Keratinocyte (primary cell): ENCODE results near the gene SEMA3C. TPM values are rescaled to one million over a fixed set of nuclear protein-coding genes. Genes with fewer than 3 reads are reported as not detected.

Source experiments
- DNase-seq: peaks from one replicate; pipeline ENCODE4 v3.0.0-alpha.2; 2011; ENCODE audit warnings: low read depth, missing footprints, low spot score
- FAIRE-seq: peaks from 2 replicates; lab custom pipeline; 2011; peaks lifted over from hg19 to GRCh38; lab: Jason Lieb, UNC
- H2AFZ ChIP-seq: 2 replicates; pipeline ENCODE4 v1.6.0; 2012; ENCODE audit warnings: low read length, control low read depth, inconsistent platforms; ENCODE audit not compliant: control insufficient read depth
- H3K27ac ChIP-seq: 2 replicates; pipeline ENCODE4 v1.5.1; 2011; ENCODE audit warnings: low read length; ENCODE audit not compliant: control insufficient read depth, insufficient read depth
- H3K27me3 ChIP-seq: 3 replicates; pipeline ENCODE4 v1.6.0; 2011; ENCODE audit warnings: low read length; ENCODE audit not compliant: control insufficient read depth, insufficient read depth; ENCODE audit errors: extremely low read depth
- H3K36me3 ChIP-seq, 2 experiments: 2 replicates in 1 of 2; 3 replicates in 1 of 2; pipeline ENCODE4 v1.5.1; 2011; ENCODE audit warnings: low read length in 2 of 2, mild to moderate bottlenecking in 1 of 2; ENCODE audit not compliant: control insufficient read depth in 2 of 2, insufficient read depth in 2 of 2; ENCODE audit errors: extremely low read depth in 1 of 2
- H3K4me1 ChIP-seq: 3 replicates; pipeline ENCODE4 v1.5.1; 2011; ENCODE audit warnings: low read length; ENCODE audit not compliant: control insufficient read depth, insufficient read depth; ENCODE audit errors: extremely low read depth
- H3K4me2 ChIP-seq: 3 replicates; pipeline ENCODE4 v1.6.0; 2011; ENCODE audit warnings: low read depth, low read length; ENCODE audit not compliant: control insufficient read depth, insufficient read depth; ENCODE audit errors: extremely low read depth
- H3K4me3 ChIP-seq, 3 experiments: fragments of 200-600 bp in 1 of 3; sonication (generic) in 1 of 3; 2 replicates in 2 of 3; 3 replicates in 1 of 3; pipeline ENCODE4 v1.5.1; 2011 to 2016; ENCODE audit warnings: low read length in 3 of 3, mild to moderate bottlenecking in 3 of 3, control low read depth in 2 of 3, inconsistent platforms in 1 of 3, low read depth in 1 of 3, mixed read lengths in 1 of 3, mixed run types in 1 of 3, moderate library complexity in 1 of 3; ENCODE audit not compliant: control insufficient read depth in 2 of 3, insufficient read depth in 2 of 3; ENCODE audit errors: extremely low read depth in 1 of 3
- H3K79me2 ChIP-seq: 2 replicates; pipeline ENCODE4 v1.6.0; 2012; ENCODE audit warnings: low read length; ENCODE audit not compliant: control insufficient read depth, insufficient read depth
- H3K9ac ChIP-seq: 3 replicates; pipeline ENCODE4 v1.6.0; 2011; ENCODE audit warnings: low read length; ENCODE audit not compliant: control insufficient read depth, insufficient read depth; ENCODE audit errors: extremely low read depth
- H3K9me1 ChIP-seq: 3 replicates; pipeline ENCODE4 v1.6.0; 2011; ENCODE audit warnings: low read length; ENCODE audit not compliant: control insufficient read depth, insufficient read depth; ENCODE audit errors: extremely low read depth
- H3K9me3 ChIP-seq: 2 replicates; pipeline ENCODE4 v1.5.1; 2012; ENCODE audit warnings: low read depth, low read length; ENCODE audit not compliant: control insufficient read depth
- H4K20me1 ChIP-seq: 3 replicates; pipeline ENCODE4 v1.6.0; 2011; ENCODE audit warnings: low read length; ENCODE audit not compliant: control insufficient read depth, insufficient read depth; ENCODE audit errors: extremely low read depth
- CTCF ChIP-seq, 3 experiments: IDR thresholded peaks in 1 of 3; conservative IDR thresholded peaks in 1 of 3; optimal IDR thresholded peaks in 1 of 3; 2 replicates in 2 of 3; 3 replicates in 1 of 3; pipeline versions ENCODE3 to v1.5.1; 2011; ENCODE audit warnings: low read length in 3 of 3, mild to moderate bottlenecking in 3 of 3, moderate library complexity in 2 of 3, control low read depth in 1 of 3, inconsistent platforms in 1 of 3; ENCODE audit not compliant: insufficient read depth in 2 of 3; ENCODE audit errors: extremely low read depth in 1 of 3
- EZH2 ChIP-seq: IDR thresholded peaks from one replicate; pipeline ENCODE4 v1.6.1; 2012; ENCODE audit warnings: inconsistent platforms, mild to moderate bottlenecking, low read length, moderate library complexity
- dilution Hi-C: fragments of 300-500 bp; cut with MboI; formaldehyde crosslinking; loops from one replicate; pipeline ENCODE4 v1.7.0; 2020; ENCODE audit warnings: low sequenced_read_pairs; ENCODE audit not compliant: extremely low pct_ligation_motif_present
- polyA plus RNA-seq, 5 experiments: library from polyadenylated mRNA; depleted of rRNA in 3 of 5; stranded (reverse) in 3 of 5; stranded (forward) in 1 of 5; unstranded in 1 of 5; fragments of >200 nt; gene quantifications; 1 replicate in 1 of 5; 2 replicates in 3 of 5; 3 replicates in 1 of 5; pipeline versions ENCODE4 v1.2.1 to v1.2.3, GENCODE V29; 2011 to 2012; ENCODE audit warnings: missing spikeins in 2 of 5, low read depth in 1 of 5, low replicate concordance in 1 of 5

Gene SEMA3C
- polyA plus RNA-seq, 1 donor (not counting 4 experiments of a cell fraction or from before 2014, with no cell fraction given), result 142 TPM

GRCh38 chr7:80779456-80779855 lies 139.4 kb downstream of the SEMA3C start:
- Histone ChIP-seq H3K79me2 (no peaks in the 10 kb centered on the region), H3K9ac (no peak overlapping the region), H3K4me3 (no peak overlapping the region), H3K36me3 (peaks cover 0 to 3% of the 10 kb centered on the region in 2 experiments), H3K9me3 (no peaks in the 10 kb centered on the region), H3K4me1 (peaks cover 57% of the 10 kb centered on the region), H3K4me2 (no peak overlapping the region), H2AFZ (no peak overlapping the region), H3K27ac (no peak overlapping the region), H4K20me1 (no peaks in the 10 kb centered on the region), H3K9me1 (no peaks in the 10 kb centered on the region), H3K27me3 (no peaks in the 10 kb centered on the region)
- DNase-seq, result peak; percentile 25
- TF ChIP-seq CTCF (optimal IDR thresholded peaks at IDR 0.05 in 1 of 3, IDR thresholded peaks at IDR 0.05 in 1 of 3, conservative IDR thresholded peaks at IDR 0.05 in 1 of 3; ENCODE audit: extremely low read depth in 1 of 3, insufficient read depth in 2 of 3, low read length in 3 of 3) (no peak), EZH2 (no peak)
- peak; percentile 48 for FAIRE-seq
- dilution Hi-C loops, result no loop called here

GRCh38 chr7:80775897-80776296 lies 143.0 kb downstream of the SEMA3C start:
- H3K4me2 ChIP-seq, result no peak overlapping the region
- TF ChIP-seq CTCF (optimal IDR thresholded peaks at IDR 0.05 in 1 of 3, IDR thresholded peaks at IDR 0.05 in 1 of 3, conservative IDR thresholded peaks at IDR 0.05 in 1 of 3; ENCODE audit: extremely low read depth in 1 of 3, insufficient read depth in 2 of 3, low read length in 3 of 3) (no peak), EZH2 (no peak)
- peaks cover 45% of the 10 kb centered on the region for H3K4me1 ChIP-seq

More at GRCh38 chr7:80775897-80776296, 143.0 kb downstream of the SEMA3C start:
- H3K9ac ChIP-seq, result no peak overlapping the region
- FAIRE-seq (no peak), DNase-seq (no peak)
- dilution Hi-C loops, result no loop called here
- H3K27ac ChIP-seq, result no peak overlapping the region
- no peak overlapping the region for H2AFZ ChIP-seq
- peaks cover 0 to under 1% of the 10 kb centered on the region in 2 experiments for H3K36me3 ChIP-seq
- H3K79me2 ChIP-seq, result no peaks in the 10 kb centered on the region
- H3K27me3 ChIP-seq, result no peaks in the 10 kb centered on the region
- H3K9me1 ChIP-seq, result no peaks in the 10 kb centered on the region
- H3K9me3 ChIP-seq, result no peaks in the 10 kb centered on the region
- H3K4me3 ChIP-seq, result no peak overlapping the region
- no peaks in the 10 kb centered on the region for H4K20me1 ChIP-seq
